HG02938 (cell line): ENCODE results near the gene NSL1.

ENCODE experiments used
- ATAC-seq: cut with Tn5 transposase; IDR thresholded peaks from one replicate; pipeline ENCODE4 v1.9.1; 2021; ENCODE audit warnings: mild to moderate bottlenecking, moderate library complexity; ENCODE audit not compliant: unreplicated experiment

NSL1 gene

GRCh38 chr1:212689196-212689725 lies 102.3 kb downstream of the NSL1 start:
- no peak for ATAC-seq

DNA sequence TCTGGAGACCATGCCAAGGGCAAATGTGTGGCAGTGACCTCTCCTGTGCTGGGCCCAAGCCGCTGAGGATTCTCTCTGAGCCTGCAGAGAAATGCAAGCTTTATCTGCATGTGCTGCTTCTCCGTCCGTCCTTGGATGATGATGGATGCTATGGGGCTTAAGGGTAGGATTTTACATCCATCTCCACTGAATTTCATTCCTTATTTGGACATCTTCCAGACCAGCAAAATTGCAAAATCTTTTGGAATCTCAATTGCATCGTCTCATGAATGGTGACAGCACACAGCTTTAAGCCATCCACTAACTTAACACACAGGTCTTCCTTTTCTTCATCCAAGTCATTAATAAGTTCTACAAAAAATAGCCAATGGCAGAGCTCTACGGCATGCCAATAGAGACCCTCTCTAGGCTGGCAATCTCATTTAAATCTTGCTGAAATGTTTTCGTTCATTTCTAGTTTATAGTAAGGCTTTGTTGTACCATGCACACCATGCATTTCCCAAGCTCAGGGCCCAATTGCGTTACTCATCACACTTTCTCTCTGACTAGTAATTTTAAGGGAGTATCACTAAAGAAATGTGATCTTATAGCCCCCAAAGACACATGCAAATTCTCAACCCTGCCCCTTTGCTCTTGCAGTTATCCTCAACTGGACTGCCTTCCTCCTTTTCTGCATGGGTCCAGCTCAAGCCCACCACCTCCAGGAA lies 103.1 kb downstream of the NSL1 start:
- no peak for ATAC-seq

- no peak for ATAC-seq
These were observed 103.8 kb downstream of the NSL1 start for GRCh38 chr1:212687811-212688210.

DNA sequence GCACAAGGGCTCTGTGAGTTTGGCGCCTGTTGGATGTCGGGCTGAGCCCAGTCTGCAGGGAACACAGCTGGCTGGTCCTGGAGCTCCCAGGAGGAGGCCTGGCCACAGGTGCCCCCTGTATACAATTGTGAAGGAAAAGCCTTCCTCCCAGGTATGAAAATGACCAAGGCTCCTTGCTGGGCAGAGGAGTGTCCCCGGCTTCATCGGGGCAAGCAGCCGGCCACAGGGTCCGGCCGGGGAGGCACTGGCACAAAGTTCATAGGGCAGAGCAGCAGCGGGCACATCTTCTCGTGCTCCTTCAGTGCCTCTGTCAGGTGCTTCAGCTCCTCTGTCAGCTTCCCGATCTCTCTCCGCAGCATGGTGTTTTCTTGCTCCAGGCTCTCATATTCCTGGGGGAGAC lies 105.0 kb downstream of the NSL1 start:
- no peak for ATAC-seq

DNA sequence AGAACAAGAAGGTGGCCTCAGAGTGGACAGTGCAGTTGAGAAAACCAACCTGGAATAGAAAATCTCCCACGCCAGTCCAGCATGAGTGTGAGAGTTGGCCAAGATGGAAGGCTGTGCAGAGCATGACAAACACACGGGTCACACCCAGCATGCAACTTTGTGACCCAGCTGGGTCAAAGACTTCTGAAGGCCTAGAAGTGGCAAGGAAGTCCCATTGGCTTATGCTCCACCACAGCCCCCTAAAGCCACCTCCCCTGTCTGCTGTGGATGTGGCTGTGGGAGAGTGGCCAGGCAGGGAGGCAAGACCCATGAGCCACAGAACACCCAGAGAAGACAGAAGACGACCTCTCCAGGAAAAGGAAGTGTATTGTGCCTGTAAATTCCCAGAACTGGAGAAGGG lies 105.5 kb downstream of the NSL1 start:
- no peak for ATAC-seq

GRCh38 chr1:212685429-212685828 lies 106.1 kb downstream of the NSL1 start:
- no peak for ATAC-seq

GRCh38 chr1:212684521-212685090 lies 107.0 kb downstream of the NSL1 start:
- no peak for ATAC-seq

DNA sequence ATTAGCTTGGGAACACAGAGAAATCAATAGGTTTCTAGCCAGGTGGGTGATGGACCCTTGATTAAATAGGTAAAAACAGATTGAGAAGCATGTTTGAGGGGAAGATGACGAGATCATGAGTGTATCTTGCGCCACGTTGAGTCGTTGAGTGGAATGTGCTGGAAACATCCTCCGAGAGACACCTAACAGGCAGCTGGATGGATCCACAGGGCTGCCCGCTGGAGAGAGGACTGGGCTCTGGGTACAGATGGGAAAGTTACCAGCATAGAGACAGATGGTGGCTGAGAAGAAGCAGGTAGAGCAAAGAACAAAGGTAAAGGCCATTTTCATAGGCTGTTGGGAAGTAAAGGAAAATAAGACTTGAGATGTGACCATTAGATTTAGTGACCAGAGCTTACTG lies 107.5 kb downstream of the NSL1 start:
- no peak for ATAC-seq

GRCh38 chr1:212683357-212683722 lies 108.2 kb downstream of the NSL1 start:
- ATAC-seq, result peak; percentile 76

GRCh38 chr1:212680680-212681389 lies 110.7 kb downstream of the NSL1 start:
- ATAC-seq, result no peak

- ATAC-seq, result peak; percentile 65
These were observed 112.8 kb downstream of the NSL1 start for GRCh38 chr1:212678456-212679410.

GRCh38 chr1:212677573-212677972 lies 114.0 kb downstream of the NSL1 start:
- ATAC-seq, result no peak

- no peak for ATAC-seq
These were observed 114.4 kb downstream of the NSL1 start for GRCh38 chr1:212677136-212677535.
